GM13976 (cell line): ENCODE data around the gene CHGA.

ENCODE experiments used
- DNase-seq: peaks from one replicate; pipeline ENCODE4 v3.0.0; 2012; ENCODE audit warnings: low spot score
- in situ Hi-C: fragments of 300-500 bp; cut with MboI; formaldehyde crosslinking; loops from one replicate; pipeline ENCODE4 v1.12.0; 2022; ENCODE audit warnings: low sequenced_read_pairs, mixed read lengths, inconsistent platforms; ENCODE audit not compliant: unreplicated experiment
- TF ChIP-seq, protein P1 (sequence below): IDR thresholded peaks from 2 replicates; pipeline ENCODE4 v1.5.1; 2012; ENCODE audit warnings: borderline replicate concordance, mild to moderate bottlenecking; ENCODE audit not compliant: insufficient read depth; ENCODE audit errors: extremely low read depth, missing control alignments, control extremely low read depth

Gene CHGA

DNA sequence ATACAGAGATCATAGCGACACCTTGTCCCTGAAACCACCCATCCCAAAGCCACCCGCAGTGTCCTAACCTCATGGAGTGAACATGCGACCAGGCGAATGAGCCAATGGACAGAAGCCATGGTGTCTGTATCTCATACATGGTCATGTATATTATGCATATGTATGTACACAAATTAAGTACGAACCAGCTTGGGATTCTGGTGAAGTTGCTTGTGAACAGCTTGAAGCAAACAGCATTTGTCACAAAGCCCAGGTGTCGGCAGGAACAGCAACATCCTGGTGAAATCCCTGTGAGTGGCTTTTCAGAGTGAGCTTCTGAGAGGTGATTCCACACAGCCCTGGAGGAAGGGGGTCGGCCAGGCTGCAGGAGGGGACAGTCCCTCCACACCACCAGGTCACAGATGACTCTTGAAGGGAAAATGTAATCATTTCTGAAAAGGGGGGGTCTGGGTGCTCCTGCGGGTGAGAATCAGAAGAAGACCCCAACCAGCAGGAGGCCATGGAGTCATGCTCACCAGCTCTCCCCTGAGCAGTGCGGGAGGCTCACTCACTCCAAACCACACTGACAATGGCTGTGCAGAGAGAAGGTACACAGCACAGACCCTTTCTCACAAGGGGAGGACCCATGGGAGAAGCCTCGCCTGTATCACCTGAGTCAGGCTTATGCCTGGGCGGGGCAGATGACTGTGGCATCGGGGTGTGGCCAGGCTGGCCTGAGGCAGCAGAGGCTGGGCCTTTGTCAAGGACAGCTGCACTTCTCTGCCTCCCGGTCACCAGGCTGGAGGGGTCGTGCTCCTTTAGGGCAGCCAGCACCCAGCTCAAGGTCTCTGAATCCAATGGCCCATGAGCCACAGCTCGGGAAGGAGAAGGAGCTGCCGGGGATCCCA lies 14.3 kb downstream of the CHGA start:
- in situ Hi-C loops, result no loop called here
- DNase-seq, result no peak
- TF ChIP-seq, protein P1, sequence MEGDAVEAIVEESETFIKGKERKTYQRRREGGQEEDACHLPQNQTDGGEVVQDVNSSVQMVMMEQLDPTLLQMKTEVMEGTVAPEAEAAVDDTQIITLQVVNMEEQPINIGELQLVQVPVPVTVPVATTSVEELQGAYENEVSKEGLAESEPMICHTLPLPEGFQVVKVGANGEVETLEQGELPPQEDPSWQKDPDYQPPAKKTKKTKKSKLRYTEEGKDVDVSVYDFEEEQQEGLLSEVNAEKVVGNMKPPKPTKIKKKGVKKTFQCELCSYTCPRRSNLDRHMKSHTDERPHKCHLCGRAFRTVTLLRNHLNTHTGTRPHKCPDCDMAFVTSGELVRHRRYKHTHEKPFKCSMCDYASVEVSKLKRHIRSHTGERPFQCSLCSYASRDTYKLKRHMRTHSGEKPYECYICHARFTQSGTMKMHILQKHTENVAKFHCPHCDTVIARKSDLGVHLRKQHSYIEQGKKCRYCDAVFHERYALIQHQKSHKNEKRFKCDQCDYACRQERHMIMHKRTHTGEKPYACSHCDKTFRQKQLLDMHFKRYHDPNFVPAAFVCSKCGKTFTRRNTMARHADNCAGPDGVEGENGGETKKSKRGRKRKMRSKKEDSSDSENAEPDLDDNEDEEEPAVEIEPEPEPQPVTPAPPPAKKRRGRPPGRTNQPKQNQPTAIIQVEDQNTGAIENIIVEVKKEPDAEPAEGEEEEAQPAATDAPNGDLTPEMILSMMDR, result no peak

DNA sequence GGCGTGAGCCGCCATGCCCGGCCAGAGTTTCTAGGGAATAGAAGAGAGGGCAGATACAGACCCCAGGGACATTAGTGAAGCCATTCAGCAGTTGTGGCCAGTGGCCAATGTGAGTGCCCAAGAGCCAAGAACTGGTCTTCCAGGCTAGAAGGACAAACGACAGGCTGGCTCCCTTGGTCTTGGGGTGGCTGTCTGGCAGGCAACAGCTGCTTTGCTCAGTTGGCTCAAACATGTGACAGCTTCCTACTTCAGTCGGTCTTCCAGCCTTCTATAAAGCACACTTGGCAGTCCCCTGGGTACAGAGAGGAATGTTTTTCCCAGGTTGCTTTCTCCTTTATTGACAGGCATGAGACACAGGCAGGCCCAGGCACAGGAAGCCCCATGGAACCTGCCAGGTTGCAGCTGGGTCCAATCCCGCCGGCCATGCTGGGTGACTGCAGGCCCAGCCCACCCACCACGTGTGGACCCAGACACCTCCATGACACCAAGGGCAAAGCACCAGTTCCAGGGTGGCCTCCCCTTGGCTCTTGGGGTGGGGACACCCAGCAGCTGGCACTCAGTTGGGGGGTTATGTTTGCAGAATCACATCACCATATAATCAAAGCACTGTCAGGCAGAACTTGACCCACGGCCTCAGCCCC lies 15.4 kb downstream of the CHGA start:
- in situ Hi-C loops, result no loop called here
- DNase-seq, result no peak
- TF ChIP-seq, protein P1, result no peak

DNA sequence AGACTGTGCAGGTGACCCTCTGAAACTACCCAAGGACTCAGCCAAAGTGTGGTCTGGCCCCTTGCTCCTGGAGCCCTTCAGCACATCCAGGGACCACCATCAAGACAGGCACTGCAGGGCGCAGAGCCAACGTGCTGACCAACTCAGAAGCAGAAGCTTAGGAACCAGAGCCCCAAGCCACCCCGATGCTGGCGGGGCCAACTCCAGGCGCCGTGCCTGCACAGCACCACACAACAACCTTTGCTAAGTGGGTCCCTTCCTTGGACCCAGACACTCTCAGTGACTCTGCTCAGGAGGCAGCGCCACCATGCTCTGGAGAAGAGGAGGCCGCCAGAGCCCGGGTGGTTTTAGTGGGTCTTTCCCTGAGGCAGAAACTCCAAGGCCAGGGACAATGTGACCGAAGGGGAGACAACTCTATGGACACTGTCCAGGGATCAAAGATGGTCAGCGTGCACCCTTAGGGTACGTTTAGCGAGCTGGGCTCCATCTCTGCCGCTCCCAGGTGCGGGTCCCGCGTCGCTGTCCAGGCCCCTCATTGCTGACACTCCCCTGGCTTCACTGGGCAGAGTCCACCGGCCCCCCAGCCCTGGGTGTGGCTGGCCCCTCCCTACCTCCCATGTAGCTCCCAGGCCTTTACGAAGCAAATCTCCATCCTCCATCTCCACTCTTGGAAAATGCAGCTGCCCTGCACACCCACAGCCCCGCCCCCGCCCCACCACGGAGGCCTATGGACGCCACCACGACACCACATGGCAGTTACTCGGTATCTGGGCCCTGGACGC lies 16.1 kb downstream of the CHGA start:
- no peak for DNase-seq
- in situ Hi-C loops, result no loop called here
- TF ChIP-seq, protein P1, result no peak

- DNase-seq, result no peak
- in situ Hi-C loops, result no loop called here
- TF ChIP-seq, protein P1, result no peak
Observed at GRCh38 chr14:92939699-92940098, 16.7 kb downstream of the CHGA start.

GRCh38 chr14:92940543-92940942 lies 17.6 kb downstream of the CHGA start:
- no peak for DNase-seq
- TF ChIP-seq, protein P1, result no peak
- in situ Hi-C loops, result no loop called here

GRCh38 chr14:92941531-92941930 lies 18.6 kb downstream of the CHGA start:
- no peak for DNase-seq
- in situ Hi-C loops, result no loop called here
- TF ChIP-seq, protein P1, result no peak
